ENCODE results near the gene INPP4A.

Gene INPP4A

DNA sequence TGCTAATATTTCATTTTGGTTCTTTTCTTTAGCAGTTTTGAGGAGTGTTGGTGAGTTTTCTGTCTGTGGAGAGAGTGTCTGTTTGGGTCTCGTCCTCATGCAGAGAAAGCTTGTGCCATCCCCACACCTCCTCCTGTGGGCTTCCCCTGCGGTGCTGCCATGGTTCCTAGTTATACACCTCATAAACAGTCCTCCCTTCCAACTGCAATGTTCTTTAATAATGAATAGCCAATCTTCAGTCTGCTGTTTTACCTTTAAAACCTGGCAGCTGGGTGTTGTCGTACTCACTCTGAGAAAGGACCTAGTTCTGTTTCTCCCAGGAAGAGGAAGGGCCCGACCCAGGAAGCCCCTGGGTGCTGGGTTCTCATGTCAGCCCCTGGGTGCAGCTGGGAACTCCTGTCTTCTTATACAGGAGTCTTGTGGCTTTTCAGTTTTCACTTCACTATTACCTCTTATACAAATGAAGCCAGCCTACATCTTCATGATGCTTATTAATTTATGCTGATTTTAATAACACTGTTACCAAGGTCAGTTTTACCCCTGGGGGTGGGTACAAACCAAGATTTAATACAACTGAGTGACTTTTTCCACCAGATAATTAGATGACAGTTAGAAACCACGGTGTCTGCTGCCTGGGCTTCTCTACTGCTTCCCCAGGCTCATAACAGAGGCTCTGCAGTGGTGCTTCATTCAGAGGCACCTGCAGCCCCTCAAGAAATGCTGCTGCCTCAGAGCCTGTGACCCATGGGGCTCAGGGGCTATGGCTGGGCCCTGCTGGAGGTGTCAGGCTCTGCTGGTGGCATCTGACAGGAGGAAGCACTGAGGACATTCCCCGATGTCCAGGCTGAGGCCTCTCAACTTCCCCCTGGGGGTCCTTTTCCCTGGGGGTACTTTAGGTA is 104.5 kb downstream of the INPP4A start:
- FAIRE-seq: no peak

DNA sequence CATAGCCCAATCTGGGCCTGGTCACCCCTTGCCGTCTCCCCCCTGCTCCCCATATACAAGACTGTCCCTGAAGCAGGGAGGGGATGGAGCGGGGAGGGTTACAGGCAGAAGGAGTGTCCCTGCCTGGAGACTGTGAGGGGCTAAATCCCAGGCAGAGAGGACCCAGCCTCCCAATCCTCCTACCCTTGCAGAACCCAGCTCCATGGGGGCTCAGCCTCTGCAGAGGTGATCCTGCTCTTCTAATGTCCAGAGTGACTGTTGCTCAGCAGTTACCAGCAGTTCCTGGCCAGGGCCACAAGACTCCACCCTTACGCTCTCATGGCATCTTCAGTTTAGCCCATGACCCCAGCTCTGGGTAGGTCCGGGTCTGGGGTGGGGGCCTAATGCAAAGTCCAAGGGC is 105.5 kb downstream of the INPP4A start:
- FAIRE-seq: no peak

DNA sequence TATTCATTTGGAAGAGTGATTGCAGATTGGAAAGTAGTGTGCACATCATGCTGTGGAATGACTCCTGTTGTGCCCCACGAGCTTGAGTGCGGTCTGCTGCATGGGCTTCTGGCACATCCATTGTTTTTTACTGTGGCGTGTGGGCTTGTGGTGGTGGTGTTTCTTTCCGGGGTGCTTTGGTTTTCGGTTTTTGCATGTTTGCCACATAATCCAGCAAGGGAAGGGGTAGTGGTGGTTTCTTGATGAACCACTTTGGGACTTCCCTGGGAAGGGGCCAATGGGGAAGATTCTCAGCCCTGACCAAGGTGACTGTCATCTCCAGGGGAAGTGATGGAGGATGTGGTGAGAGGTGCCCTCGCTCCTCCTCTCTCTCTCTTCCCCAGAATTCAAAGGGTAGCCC is 106.7 kb downstream of the INPP4A start:
- FAIRE-seq: no peak

DNA sequence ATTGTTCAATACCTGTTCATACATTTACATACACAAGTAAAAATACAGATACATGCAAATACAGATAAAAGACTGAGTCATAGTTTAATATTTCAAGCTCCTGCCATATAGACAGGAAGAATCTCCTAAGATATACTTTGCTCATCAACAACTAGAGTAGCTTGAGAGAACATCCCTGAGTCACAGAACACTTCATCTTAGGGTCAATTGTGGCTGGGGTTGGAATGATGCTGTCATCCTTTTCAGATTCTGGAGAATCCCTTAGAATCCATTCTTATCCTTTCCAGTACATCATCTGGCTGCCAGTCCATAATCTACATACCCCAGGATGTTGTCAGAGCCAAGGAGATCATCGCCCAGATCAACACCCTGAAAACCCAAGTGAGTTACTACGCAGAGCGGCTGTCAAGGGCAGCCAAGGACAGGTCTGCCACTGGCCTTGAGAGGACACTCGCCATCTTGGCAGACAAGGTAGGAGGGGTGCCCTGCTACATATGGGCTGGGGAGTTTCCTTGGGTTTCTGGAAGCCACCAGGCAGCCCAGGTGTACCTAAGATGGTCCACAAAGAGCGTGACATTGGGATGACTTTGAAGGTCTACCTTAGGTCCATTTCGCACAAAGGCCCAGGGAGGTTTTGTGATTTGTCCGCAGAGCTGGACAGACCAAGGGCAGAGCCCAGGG is 108.0 kb downstream of the INPP4A start:
- FAIRE-seq: no peak

DNA sequence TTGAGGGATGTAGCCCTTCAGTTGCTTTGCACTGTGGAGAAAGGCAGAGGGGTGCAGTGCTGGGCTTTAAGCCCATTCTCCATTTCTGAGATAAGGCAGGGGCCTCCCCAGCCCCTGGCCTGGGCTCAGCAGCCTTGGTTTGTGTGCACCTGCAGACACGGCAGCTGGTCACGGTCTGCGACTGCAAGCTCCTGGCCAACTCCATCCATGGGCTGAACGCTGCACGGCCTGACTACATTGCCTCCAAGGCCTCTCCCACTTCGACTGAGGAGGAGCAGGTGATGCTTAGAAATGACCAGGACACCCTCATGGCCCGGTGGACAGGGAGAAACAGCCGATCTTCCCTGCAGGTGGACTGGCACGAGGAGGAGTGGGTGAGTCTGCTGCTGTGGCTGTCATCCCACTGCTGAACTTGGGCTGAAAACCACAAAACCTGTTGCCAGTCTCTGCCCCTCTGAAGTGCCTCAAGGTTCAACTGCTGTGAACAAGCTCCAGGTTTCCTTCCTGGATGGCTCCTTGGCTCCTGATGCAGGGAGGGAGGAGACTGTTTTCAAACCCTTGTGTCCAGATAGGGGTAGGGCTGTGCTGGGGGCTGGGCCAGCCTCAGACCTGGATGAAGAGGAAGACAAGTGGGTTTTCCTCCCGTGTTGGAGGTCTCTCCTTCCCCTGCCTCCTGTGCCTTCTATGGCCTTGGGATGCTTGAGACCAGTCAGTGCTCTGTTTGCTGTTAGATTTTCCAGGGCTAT is 109.6 kb downstream of the INPP4A start:
- no peak for FAIRE-seq

DNA sequence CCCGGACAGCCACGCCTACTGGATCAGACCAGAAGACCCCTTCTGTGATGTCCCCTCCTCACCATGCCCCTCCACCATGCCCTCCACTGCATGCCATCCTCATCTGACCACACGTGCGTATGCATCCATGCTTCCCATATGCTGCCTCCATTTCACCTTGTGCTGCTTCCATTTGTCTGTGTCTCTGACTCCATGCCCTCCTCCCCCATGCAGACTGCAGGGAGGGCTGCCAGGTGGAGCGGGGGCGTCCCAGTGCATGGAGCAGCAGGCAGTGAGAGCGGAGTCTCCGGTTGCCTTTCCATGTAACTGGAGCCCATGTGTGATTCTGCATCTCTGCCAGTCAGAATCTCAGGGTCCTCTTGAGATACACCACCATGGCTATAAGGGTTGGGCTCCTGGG is 111.0 kb downstream of the INPP4A start:
- FAIRE-seq: no peak

DNA sequence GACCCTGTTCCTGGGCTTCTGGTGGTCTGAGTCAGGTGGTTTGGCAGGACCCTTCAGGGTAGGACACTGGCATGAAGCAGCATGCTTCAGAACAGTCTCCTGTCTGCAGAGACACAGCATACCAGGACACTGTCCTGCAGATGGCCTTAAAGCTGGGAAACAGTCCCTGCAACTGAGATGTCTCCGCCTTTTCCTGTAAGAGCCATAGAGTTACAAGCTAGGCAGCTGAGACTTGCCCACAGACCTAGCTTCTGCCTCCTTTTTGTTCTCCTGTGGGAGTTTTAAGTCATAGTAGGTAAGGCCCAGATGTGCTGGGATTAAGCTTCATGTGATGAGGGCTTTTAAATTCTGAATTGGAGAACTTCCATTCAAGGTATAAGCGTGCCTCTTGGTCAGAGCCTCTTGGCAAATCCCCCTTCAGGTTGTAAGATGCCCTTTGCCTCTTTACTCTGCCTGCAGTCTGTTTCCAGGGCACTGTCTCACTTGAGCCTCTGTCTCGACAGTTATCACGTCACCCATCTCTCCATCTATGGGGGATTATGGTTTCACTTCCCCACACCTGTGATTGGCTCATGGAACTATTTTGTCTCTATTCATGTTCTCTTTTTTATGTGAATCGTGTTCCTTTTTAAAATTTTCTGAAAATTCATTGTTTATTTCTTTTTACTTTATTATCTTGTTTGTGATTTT is 111.8 kb downstream of the INPP4A start:
- FAIRE-seq: no peak

DNA sequence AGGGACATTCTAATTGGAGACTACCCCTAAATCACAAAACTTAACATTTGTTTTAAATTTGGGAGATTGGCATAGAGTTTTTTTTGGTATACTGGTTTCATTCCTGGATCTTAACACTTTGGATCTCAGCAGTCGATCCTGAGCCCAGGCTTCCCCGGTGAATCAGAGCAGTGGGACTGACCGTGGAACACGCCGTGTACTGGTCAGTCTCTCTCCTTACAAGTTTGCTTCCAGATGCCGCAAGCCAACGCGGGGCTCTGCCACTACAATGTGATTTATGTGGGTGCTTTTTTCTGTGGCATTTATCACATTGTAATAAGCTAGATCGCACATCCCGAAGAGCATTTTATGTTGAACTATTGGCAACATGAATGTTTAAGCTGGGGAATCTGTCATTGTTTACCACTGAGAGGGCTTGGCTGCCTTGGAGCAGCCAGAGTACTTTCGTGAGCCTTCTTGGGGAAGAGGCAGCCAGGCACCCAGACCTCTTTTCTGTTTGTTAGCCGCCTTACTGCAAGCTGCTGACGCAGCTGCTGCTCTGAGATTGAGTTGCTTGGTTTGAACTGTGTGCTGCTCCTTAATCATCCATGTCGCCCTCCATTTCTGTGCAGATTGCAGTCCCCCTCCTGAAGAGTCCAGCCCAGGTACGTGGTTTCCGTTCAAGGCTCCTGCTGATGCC is 114.3 kb downstream of the INPP4A start:
- no peak for FAIRE-seq

DNA sequence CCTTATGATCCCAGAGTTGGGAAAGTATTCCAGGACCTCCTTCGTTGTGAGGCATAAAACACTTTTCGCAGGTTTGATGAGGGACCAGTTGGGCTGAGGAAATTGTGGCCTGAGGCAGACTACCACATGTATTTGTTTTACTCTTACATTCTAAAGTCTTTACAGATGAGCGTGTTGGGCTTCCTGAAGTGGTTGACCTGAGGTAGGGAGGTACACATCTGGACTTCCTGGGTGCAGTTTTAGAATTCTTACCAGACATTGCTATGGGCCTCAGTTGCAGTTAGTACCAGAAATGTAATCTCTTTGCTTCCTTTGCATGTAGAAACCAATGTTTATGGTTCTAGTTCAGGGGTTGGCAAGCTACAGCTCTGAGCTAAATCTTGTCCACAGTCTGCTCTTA is 114.9 kb downstream of the INPP4A start:
- no peak for FAIRE-seq

DNA sequence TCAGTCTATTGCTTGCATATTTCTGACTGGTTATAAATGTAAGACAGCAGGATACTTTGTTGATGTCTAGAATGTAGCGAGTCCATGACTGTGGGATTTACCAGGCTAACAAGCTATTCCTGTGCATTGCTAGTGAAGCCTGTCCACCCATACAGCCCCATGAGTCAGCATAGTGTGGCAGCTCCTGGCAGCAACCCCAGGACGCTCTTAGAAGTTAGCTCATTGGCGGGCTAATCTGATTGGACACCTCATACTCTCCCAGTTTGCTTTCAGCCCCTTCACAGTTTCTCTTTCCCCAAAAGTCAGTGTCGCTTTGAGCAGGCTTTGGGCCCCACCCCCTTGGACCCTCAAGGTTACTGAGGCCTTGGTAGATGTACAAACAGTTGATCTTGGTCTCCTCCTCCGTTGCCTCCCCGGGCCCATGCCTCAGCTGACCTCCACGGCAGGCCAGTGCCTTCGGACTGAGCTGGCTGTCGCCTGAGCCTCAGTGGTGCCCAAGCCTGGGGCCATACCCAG is 115.7 kb downstream of the INPP4A start:
- no peak for FAIRE-seq

DNA sequence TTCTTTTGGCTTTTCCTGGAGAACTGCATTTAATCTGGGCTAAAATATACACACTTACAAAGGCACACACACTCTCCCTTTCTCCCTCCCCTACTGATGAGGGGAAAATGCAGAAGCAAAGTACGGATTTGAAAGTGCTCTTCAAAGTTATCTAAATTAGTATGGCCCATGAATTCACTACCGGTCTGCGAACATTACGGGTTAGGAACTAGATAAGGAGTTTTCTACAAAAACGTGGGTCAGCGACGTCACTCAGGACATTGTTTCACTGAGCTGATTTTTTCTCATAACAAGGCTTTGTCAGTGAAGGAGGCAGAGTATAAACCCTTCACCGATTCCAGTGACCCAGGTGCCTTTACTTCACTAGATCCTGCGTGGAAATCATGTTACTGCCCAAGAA is 116.4 kb downstream of the INPP4A start:
- no peak for FAIRE-seq

DNA sequence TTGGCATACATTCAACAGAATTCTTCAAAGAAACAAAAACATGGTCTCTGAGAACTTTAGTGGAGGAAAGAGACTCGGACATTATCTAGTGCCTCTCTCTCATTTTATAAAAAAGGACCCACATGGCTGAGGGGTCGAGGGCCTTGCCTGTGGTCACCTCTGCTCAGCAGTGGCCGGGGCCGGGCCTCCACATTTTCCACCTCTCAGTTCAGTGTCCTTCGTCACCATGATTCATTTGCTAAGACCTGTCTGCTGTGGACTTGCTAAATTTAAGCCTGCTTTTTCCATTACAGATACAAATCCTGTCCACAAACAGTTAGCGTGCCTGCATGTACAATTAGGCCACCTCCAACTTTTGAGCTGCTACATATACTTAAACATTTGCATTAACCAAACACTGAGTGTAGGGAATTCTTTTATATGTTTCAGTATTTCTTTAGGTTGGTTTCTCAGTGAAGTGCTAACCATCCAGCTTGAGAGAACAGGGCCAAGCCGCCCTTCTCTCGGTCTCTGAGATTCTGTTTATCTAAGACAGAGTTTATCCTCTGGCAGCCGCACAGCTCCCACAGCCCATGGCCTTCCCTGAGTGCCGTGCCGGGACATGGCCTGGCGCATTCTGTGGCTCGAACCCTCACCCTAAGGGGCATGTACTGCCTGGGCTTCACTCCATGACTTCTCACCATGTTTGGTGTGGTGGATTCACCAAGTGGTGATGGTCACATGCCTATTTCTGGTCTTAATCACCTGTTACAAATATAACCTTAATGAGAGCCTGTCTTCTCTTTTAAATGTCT is 117.4 kb downstream of the INPP4A start:
- FAIRE-seq: no peak

DNA sequence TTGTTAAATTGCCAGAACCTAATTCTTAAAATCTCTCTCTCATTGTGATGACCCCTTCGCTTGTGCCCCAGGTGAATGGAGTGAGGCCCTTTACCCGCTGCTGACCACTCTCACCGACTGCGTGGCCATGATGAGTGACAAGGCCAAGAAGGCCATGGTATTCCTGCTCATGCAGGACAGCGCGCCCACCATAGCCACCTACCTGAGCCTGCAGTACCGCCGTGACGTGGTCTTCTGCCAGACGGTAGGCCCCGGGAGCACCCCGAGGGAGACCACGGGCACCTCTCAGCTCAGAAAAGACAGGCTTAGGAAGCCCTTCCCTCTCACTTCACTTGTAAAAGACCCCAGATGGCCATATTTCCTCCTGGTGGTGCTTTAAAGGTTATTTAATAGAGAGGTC is 118.7 kb downstream of the INPP4A start:
- FAIRE-seq: no peak

DNA sequence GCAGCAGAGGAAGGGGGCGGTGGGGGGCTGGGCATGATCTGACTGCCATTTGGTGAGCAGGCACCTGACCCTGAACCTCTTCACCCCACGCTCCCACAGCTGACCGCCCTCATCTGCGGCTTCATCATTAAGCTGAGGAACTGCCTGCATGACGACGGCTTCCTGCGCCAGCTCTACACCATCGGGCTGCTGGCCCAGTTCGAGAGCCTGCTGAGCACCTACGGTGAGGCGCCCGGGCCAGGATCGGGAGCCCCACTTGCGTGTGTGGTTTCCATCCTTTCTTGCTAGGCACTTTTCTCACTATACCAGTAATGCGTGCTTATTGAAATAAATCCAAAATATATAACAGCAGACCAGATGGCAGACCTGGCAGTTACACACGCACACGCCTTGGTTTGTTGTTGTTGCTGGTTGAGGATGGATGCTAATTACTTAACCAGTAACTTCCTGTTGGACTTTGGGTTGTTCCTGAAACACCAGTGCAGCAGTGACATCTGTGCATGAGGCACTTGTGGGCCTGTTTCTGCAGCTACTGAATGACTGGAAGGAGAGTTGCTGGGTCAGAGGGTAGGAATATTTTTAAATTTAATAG is 120.0 kb downstream of the INPP4A start:
- no peak for FAIRE-seq

DNA sequence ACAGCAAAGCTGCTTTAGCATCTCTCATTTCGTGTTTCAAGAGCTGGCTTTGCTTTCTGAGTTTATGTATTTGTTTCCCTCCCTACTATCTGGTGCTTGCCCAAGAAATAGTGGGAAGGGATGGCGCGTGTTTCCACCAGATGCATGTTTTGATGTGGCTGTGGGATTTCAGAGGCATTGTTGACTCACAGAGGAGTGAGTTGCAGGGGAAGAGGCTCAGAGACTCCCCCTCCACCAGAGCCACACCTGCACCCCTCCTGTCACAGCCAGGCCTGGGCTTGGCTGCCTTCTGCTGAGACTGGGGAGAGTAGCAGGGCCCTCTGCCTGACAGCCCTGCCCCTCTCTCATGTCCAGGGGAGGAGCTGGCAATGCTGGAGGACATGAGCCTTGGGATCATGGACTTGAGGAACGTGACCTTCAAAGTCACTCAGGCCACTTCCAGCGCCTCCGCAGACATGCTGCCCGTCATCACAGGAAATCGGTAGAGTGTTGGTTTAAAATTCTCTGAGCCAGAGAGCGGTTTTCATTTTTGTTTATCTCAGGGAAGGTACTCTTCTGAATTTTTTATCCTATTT is 120.7 kb downstream of the INPP4A start:
- no peak for FAIRE-seq

DNA sequence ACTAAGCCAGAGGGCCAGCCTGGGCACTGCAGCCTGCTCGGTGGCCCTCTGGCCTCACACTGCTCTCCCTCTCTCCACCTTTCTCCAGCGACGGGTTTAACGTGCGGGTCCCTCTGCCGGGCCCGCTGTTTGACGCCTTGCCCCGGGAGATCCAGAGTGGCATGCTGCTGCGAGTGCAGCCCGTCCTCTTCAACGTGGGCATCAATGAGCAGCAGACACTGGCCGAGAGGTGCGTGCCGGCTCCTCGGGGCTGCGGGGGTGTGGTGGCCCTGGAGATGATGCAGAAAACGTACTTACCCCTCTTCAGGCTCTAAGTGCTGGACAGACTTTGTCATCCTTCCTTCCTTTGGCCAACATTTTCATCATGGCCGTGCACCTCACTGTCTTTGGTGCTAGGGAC is 121.3 kb downstream of the INPP4A start:
- FAIRE-seq: no peak

DNA sequence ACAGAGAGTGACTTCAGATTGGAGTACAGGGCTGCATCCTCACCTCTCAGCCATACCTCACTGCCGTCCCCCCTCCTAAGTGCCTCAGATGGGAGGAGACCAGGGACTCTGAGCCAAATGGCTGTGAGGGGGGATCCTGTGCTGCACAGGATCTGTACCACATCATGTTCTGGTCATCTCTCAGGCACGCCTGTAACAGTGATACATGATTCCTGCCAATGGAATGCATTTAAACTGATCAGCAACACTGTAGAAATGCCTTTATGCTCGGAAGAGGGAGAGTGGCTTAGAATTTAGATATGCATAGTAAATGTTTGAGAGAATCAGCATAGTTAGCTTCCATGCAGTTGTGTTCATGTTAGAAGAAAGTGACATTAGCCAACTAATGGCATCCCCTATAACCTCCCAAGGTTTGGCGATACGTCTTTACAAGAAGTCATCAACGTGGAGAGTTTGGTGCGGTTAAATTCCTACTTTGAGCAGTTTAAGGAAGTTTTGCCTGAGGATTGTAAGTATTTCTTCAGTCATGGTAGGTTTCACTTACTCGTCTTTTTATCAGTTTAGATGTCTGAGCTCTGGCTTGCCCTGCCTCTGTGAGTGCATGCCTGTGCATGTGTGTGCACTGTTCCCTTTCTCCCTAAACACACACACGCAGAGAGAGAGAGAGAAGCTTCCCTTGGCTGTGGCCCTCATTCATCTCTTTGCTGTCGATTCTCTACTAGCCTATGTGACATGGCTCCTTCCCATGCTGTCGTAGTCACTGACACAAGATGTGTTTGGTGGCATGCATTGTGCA is 123.7 kb downstream of the INPP4A start:
- no peak for FAIRE-seq

DNA sequence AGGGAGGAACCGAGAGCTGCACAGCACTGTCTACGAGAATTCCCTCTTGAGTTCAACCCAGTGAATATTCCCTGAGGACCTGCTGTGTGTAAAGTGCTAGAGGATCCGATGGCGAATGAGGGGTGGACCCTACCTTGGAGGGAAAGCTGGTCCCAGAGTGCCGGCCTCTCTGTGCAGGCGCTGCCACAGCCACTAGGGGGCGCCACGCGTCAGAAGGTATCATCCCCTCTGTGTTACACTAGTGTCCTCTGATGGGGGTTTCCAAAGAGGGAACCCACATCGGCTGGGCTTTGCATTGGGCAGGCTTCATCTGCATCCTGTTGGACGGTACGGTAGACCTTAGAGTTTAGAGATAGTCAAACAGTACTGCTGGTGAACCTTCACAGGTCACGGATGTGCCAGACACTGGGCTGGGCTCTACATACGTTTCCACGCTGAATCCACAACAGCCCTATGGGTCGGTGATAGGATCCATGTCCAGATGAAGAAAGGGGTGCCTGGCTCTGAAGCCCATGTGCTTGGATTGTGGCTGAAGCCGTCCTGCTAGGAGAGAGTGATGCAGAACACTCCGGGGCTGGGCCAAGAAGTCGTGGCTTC is 124.6 kb downstream of the INPP4A start:
- FAIRE-seq: no peak

DNA sequence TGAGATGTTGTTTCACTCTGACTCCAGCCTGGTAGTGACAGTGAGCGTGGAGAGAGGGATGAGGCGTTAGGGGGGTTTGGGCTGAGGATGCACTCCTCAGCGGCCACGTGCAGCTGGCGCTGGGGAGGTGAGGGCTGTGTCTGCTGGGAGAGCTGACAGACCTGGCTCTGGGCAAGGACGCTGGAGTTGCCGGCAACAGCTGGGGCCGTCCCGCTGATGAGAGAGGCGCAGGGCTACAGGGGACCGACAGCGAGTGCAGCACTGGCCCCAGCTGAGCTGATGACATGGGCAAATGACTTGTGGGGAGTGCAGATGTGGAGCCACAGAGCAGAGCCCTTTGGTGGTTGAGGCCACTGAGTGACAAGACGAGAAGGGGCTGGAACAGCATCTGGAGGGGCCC is 125.3 kb downstream of the INPP4A start:
- no peak for FAIRE-seq

Measured in G401.6 (cell line).